ENCODE results near the gene ADAMTS2.

The ADAMTS2 gene

DNA sequence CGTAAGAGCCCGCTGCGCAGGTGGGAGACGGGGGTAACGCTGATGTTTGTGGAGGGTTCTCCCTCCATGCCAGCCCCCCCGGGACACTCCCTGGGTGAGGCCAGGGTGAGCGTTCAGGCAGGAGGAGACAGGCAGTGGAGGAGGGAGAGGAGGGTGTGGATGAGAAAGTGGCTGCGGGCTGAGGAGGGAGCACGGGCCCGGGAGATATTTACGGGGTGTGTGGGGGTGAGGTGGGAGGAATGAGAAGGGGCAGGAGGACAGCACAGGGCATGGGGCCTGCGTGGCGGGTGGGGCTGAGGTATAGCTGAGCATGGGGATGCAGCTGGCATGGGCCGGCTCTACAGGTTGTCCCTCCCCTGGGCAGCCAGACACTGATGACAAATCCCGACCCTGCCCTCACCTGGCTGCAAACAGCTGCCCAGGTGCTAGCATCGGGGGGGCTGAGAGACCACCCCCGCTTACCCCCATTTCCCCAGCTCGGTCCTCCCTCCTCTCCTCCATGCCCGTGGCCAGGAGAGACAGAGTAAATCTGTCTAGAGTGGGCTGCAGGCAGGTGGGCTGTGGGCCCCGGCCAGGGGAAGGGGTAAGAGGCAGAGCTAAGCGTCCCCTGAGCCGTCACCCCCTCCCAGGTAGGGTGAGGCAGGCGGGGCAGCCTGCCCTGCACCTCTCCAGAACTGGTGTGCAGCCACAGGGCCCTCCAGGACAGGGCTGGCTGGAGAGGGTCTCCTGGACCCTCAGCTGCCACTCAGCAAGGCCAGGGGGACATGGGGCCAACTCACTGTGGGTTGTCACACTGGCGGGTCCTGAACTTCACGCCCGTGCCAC lies 205.9 kb downstream of the ADAMTS2 start:
- DNase-seq (ENCODE audit: low read depth in 2 of 2): no peak

DNA sequence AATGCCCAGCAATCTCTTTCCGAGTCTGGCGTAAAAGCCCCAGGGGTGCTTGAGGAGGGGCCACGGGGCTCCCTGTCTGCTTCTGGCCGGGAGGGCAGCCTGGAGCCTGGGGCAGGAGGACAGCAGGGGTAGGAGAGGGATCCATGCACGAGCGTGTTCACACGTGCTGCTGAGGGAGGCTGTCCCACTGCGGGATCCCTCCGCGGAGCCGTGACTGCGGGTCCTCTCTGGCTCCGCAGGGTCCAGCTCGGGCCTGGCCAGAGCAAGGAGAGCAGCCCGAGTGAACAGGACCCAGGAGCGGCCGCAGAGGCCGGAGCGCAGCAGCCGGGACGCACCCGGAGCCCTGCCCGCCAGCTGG lies 206.7 kb downstream of the ADAMTS2 start:
- no peak for DNase-seq (ENCODE audit: low read depth in 2 of 2)

DNA sequence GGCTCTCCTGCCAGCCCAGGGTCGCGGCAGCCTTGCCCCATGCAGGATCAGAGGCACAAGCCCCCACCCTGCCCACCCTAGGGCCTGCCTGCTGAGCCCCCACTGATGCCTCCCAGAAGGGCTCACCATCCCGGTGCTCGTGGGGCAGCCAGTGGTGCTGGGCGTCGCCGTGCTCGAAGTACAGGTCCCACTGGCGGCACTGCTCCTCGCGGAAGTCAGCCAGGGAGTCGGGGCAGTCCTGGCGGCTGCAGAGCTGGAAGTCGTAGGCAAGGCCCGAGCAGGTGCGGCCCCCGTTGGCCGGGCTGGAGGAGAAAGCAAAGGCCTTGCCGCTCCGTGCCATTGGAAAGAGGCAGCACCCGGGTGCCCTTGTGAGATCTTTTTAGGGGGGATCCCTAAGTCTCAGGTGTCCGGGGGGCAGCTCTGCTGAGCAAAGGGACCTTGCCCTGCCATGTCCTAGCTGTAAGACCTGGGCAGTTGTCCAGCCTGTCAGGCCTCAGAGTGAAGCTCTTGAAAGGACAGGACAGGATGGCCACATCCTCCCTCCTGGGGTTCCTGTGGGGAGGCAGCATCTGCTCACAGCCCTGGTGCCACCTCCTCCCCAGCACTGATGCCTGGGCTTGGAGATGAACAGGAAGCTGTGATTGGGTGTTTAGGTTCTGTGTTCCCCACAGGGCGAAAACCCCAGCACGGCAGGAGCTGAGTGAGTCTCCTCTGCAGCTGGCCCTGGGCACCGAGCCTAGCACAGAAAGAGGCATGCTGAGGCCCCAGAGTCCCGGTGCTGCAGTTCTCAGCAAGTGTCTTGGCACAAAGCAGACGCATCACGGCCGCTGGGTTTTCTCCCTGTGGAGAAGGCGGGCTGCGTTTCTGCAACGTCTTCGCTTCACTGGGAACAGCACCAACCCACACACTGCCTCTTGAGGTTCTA lies 207.4 kb downstream of the ADAMTS2 start:
- DNase-seq (ENCODE audit: low read depth in 2 of 2): no peak

DNA sequence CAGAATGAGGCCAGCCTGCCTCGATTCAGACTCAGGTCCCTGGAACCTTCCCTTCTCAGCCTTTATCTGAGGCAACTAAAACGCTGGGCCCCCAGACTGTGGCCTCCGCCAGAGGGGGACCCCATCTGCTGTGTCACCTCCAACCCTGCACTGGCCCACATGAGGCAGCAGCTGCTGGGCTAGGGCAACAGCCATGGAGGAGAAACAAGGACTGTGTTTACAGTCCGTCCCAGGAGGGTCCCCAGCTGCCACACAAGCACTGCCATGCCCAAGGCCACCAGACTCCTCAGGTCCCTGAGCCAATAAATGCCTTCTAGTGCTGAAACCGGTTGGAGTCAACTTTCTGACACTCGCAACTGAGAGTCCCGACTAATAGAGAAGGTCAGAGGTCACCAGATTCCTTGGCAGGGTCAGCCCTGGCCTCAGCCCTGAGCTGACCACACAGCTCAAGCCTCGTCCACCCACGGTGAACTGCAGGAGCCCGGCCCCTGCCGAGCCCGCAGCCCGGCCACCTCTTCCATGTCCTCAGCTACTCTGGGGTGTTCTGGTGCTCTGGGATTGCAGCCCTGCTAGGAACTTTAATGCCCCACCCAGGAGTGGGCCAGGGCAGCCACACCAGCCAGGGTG lies 208.1 kb downstream of the ADAMTS2 start:
- DNase-seq (ENCODE audit: low read depth in 2 of 2): no peak

DNA sequence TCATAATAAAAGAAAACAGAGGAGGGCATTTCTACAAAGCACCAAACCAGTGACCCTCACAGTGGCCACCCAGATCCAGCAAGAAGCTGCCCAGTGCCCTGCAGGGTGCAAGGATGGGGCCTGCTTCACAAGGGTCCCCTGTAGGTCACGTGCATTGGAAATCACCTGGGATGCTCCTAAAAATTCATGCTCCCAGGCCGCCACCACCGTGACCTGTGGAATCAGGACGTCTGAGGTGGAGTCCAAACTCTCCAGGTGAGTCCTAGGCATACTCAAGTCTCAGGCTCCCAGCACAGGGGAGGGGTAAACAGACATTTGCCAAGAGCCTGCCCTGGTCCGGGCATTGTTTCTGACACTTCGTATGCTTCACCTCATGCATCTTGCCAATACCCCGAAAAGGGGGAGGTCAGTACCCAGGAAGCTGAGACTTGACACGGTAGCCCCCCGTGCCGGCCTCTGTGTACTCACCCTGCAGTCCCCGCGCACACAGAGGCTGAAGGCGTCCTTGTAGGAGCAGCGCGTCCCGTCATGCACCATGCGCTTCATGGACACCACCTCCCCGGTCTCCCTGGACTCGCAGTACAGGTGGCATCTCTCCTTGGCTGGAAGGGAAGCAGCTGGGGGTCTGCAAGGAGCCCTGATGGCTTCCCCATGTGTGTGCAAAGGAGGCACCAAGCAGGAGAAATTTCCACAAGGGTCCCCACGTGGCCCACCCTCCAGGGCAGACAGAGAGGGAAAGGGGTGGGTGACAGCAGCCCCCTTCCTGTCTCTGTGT lies 209.6 kb downstream of the ADAMTS2 start:
- no peak for DNase-seq (ENCODE audit: low read depth in 2 of 2)

DNA sequence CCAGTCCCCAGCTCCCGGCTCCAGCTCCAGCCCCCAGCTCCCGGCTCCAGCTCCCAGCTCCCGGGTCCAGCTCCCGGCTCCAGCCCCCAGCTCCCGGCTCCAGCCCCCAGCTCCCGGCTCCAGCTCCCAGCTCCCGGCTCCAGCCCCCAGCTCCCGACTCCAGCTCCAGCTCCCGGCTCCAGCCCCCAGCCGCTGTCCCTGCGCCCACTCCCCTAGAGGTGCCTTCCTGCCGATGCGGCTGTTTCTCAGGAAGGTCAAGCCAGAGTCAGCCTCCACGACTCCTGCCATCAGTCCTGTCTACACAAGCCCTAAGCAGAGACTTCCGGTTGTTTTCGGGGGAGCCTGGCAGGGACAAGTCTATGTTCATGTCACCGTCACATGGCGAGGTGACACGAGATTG lies 210.3 kb downstream of the ADAMTS2 start:
- no peak for DNase-seq (ENCODE audit: low read depth in 2 of 2)

DNA sequence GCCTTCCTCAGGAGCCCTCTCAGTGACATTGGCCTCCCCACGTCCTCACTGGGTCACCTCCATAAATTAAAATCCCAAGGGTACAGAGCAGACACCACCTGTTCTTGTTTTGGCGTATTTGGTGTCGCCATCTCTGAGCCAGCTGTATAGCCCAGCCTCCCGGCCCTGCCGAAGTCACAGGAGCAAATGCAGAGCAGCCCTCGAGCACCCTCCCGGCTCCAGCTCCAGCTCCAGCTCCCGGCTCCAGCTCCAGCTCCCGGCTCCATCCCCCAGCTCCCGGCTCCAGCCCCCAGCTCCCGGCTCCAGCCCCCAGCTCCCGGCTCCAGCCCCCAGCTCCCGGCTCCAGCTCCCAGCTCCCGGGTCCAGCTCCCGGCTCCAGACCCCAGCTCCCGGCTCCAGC lies 210.8 kb downstream of the ADAMTS2 start:
- DNase-seq (ENCODE audit: low read depth in 2 of 2): no peak

DNA sequence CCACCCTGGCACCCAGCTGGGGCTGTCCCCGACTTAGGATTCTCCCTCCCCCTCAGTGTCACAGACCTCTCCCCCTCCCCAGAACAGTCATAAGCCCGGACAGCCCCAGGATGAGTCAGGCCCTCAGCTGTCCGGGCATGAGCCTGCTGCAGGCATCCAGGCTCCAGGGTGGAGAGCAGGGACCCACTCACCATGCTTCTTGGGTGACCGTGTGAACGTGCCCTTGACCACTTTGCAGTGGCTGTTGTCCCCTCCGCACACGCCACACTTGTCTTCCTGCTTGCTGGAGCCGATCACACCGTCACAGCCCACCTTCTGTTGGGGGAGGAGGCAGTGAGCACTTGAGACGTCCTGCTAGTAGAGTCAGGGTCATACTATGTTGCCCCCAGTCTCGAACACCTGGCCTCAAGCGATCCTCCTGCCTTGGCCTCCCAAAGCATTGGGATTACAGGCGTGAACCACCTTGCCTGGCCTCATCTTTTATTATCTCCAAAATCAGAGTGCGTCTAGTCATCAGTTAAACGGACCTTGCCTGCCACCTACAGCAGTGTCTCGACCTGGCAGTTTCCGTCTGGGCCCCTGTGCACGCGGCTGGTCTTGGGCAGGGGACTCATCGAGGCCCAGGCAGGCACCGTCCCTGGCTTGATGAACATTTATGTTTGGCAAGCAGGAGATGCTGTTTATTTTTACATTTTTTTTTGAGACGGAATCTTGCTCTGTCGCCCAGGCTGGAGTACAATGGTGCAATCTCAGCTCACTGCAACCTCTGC lies 212.5 kb downstream of the ADAMTS2 start:
- no peak for DNase-seq (ENCODE audit: low read depth in 2 of 2)

DNA sequence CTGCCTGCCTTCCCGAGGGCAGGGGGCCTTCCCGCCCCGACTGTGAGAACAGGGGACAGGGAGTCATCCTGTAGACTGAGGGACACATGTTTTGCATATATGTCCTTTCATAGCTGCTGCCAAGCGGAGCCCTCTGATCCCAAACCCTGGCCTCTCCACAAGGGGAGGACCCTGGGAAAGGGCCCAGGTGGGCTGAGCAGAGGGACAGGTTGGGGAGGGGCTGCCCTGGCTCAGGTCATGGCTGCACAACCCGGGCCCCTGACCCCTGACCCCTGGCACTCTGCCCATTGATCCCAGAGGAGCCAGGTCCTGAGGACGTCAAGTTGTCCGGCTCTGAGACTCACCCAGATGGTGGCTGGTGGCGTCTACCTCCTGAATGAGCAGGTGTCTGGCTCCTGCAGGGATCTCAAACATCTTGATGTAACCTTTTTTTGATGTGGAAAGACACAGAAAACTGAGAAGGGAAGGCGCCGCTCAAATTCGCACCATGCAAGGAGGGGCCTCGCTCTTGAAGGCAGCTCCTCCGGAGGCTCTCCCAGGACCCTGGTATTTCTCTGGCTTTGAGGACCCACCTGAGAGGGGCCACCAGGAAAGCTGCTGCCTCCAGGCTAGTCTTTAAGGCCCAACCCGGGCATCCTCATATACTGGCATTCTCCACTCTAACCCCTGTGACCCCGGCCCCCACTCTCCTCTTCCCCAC lies 213.2 kb downstream of the ADAMTS2 start:
- no peak for DNase-seq (ENCODE audit: low read depth in 2 of 2)

DNA sequence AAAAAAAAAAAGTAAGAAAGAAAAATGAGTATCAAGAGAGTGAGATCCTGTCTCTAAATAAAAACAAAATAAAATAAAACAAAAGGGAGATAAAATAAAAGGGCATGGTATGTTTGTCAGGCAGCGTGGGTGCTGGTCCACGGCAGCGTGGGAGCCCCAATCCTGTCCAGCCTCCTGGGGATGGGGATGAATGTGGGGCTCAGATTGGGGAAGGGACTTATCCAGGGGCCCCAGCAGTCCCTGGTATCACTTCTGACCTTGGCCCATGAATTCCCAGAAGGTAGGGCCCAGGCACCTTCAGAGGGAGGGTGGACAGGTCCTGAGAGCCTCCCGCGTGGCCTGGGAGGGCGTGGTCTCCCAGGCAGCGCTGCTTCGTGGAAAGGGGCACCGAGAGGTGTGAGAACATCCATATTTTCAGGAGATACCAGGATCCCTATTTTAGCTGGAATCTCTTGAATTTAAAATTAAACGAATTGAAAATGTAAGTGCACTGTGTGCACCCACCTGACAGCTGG lies 213.9 kb downstream of the ADAMTS2 start:
- no peak for DNase-seq (ENCODE audit: low read depth in 2 of 2)

DNA sequence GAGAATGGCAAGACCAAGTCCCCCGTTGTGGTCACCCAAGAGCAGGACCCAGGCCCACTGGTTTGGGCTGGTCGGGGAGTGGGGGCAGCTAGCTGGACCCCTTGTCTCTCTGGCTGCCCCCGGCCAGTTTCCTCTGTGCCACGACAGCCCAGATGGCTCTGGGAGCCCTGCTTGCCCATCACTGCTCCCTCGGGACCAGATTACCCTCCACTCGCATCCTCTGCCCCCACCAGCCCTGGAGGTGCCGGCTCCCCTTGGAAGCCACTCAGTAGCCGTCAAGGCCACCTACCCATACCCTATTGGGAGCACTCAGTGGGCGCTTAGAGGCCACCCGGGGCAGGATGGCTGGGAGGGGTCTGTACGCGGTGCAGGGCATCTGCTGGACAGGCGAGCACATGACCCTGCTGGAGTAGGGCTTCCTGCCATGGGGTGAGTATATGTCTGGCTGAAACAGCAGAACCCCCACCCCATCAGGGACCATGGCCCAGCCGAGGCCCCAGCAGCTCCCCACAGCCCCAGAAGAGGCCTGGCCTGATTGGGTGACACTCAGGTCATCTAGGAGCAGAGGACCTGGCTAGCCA lies 215.1 kb downstream of the ADAMTS2 start:
- no peak for DNase-seq (ENCODE audit: low read depth in 2 of 2)

DNA sequence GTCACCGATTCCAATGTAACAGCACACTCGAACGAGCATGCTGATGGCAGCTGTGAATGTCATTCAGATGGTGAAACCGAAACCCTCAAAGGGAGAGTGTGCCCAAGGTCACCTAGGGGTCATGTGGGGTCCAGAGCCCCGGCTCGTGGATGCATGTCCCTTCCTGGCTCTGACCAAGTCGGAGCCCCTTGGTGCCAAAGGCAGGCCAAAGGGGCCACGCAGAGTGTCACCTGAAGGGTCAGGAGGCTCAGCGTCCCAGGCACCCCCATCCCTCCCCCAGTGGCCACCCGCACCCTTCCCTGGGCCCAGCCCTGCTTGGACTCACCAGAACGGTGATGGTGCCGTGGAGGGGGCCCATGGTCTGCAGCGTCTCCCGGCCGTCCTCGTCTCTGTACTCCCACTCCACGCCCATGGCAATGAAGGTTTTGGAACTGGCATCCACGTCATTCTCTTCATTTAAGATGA lies 215.6 kb downstream of the ADAMTS2 start:
- no peak for DNase-seq (ENCODE audit: low read depth in 2 of 2)

DNA sequence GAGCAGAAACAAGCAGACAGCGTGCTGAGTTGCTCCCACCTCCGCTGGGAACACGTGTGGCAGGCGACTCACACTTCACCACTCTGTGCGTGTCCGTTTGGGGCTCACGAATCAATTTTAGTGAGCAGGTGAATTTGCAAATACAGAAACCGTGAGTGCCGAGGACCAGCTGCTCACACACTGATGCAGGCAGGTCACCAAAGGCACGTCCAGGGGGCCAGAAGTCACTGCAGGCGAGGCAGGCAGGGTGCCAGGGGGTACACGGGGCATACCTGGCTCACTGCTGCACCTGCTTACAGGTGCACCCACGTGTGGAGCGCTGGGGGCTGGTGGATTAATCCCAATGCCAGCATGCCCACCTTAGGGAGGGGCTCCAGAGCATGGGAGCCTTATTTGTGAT lies 216.3 kb downstream of the ADAMTS2 start:
- DNase-seq (ENCODE audit: low read depth in 2 of 2): no peak

DNA sequence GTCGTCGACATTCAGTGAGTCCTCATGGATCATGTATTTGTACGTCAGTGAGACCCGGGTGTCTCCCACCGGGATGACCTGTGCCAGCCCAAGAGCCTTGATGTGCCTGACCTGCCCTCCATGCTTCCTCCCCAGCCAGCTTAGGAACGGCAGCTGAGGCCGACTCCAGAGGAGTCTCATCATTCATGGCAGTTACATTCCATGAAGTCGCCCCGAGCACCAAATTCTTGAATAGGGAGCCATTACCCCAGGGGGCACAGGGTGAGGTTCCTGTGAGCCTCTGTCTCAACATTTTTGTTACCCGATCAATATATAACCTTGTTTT lies 217.3 kb downstream of the ADAMTS2 start:
- DNase-seq (ENCODE audit: low read depth in 2 of 2): no peak

DNA sequence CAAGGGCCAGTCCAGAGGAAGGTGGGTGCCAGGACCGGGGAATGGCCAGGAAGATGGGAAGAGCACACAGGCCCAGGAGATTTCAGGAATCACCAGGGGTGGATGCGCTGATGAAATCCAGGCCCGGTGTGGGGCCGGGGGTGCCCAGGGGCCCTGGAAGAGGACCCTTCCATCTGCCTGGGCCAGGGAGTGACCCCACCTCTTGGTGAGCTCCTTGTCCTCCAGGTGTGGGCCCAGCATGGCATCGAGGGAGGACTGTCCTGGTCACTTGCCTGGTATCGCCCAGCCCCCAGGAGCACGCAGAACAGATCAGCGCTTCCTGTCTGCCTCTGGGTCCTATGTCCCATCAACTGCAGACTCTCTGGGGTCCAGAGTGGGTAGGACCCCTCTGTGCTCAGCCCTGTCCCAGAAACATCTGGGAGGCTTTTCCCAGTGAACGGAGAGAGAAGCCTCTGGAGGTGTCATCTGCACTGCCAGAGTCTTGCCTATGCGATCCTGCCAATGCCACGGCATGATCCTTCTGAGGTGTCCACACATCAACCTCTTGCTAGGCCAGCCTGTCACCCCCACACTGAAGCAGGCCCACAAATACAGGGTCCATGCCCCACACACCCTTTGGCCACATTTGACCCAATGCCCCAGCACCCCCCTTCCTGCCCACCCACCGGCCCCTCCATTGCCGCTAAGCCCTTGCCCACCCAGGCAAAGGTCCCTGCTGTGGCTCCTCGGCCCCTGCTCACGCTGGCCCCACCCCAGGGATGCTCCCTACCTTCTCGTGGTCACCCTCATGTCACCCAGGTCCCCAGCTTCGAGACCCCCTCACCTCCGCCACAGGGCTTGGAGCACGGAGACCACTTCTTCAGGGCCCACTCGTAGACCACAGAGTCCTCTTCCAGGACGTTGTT lies 217.9 kb downstream of the ADAMTS2 start:
- no peak for DNase-seq (ENCODE audit: low read depth in 2 of 2)

DNA sequence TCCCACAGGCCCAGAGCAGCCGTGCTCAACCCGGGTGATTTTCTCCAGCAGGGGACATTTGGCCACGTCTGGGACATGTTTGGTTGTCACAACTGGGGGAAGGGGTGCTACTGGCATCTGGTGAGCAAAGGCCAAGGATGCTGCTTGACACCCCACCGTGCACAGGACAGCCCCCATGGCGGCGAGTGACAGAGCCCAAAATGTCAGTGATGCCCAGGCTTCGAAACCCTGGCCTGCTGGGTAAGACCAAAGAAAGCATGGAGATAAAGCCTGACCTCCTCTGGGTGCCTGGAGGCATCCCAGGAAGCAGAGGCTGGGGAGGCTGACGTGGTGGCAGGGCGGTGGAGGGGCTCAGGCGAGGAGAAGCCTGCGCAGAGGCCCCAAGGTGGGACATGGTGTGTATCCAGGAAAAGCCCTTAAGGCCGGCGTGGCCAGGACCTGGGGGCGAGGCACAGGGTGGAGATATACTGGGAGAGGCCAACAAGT lies 218.7 kb downstream of the ADAMTS2 start:
- DNase-seq (ENCODE audit: low read depth in 2 of 2): no peak

DNA sequence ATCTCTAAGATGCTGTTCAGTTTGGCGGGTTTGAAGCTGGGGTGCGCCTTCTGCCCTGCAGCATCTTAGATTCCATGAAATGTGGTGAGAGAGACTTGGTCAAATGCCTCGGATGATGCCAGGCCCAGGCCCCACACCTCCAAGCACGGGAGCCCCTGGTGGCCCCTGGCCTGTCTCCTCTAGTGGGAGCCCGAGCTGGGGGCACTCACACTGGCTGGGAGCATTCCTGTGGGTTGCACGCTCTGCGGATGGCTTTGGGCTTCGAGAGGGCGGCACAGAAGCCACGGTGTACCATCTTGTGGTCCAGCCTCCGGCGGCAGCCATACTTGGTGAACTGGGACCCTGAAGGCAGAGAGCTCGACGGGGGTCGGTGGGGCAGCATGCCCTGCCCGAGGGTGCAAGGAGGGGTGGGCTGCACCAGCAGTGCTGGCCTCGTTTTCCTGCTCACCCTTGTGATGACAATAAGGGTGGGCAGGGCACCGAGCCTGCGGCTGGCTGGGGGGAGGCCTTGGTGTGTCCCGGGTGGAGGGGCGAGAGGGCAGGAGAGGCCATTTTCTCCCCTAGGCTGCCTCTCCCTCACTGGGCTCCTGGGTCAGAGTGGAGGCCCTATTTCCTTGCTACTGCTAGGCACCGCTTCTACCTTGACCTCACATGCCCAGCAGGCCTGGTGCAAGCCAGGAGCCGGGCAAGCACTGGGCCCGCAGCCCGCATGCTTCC lies 219.3 kb downstream of the ADAMTS2 start:
- no peak for DNase-seq (ENCODE audit: low read depth in 2 of 2)
